Activated CD4-positive, alpha-beta T cell treated with anti-CD3 and anti-CD28 coated beads for 1 hour (primary cell): ENCODE data around the gene ZNF630.
"Not testable (repeated sequence)": the region's sequence is repeated elsewhere in the genome, so short reads cannot be mapped to it uniquely, and the experiment has no call there.

Experiments used
- DNase-seq: peaks from one replicate; pipeline ENCODE4 v3.0.0-alpha.2; 2020

ZNF630 gene

DNA sequence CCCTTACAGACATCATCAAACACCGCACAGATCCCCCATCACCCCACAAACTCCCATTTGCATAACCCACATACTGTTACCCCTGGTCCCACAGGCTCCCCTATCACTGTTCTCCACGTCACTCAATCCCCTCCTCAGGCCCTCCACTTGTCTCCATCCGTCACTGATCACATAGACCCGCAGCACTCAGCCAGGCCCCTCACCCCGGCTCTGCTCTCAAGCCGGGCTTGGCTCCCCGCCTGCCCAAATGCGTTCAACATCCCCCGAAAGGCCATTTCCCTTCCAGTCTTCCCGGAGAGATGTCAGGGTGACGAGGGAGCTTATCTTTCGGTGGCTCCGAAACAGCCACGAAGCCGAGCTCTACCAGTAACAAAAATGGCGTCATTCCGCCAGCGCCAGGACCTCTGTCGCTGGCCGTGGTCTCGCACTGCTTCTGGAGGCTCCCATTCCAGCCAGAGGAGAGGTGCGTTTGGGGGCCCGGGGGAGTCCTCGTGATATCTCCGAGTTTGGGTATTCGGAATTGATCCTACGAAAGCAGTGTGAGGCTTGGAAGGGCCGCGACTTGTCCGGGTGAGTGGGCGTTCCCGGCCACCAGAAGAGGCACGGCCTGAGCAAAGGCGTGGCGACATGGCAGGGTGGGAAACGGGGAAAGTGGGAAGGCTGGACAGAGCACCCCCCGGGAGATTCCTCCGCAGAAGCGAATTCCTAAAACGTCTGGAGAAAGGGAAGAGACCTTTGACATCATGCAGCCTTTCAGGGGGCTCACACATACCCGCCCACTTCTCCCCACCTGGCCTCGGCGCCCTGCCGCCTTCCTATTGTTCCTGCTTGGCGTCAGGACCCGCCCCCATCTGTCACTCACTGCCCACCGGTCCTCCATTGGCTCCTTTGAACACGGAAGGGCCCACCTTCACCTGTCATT lies at the start of gene ZNF630:
Gene ZNF630, minus strand, starts transcription at position 577 of the 922 bp plus-strand sequence. CDS start 4,754 bp downstream, outside the sequence.
- DNase-seq, result peak; percentile 23

DNA sequence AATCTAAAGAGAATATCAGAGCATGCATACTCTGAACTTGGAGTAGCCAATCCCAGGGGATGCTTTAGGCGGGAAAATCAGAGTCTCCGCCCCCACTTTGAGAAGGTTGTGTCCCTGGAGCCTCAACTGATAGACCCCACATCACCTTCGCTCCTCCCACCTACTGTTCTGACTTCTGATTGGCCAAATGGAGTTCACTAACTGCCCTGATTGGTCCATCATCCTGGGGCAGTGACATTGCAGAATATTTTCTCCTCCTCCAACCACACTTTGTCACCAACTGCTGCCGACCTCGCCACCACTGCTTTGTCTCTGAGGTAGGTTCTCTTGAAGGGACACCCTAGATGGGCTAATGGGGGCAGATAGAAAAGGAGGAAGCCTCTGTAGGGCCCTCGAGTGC lies 36.3 kb upstream of the ZNF630 start:
- no peak for DNase-seq

DNA sequence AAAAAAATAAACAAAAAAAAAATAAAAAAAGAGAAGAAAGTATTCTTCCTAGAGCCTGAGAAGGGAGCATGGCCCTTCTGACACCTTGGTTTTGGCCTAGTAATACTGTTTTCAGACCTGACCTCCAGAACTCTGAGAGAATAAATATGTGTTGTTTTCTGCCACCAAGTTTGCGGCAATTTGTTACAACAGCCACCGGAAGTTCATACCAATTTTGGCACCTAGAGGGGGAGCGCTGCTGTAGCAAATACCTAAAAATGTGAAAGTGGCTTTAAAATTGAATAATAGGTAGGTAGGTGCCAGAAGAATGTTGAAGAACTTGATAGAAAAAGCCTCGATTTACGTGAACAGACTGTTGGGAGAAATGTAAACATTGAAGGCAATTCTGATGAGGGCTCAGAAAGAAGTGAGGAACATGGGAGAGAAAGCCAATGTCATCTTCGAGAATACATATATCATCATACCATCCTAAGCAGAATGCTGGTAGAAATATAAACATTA lies 31.5 kb upstream of the ZNF630 start:
- DNase-seq, result no peak

DNA sequence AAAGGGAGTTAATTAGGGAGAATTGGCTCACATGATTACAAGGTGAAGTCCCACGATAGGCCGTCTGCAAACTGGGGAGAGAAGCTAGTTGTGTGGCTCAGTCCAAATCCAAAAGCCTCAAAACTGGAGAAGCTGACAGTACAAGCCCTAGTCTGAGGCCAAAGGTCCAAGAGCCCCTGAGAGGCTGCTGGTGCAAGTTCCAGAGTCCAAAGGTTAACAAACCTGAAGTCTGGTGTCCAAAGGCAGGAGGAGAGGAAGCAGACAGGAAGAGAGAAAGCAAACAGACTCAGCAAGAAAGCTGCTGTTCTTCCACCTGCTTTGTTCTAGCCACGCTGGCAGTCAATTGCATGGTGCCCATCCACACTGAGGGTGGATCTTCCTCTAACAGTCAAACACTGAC lies 30.0 kb upstream of the ZNF630 start:
- DNase-seq, result no peak

DNA sequence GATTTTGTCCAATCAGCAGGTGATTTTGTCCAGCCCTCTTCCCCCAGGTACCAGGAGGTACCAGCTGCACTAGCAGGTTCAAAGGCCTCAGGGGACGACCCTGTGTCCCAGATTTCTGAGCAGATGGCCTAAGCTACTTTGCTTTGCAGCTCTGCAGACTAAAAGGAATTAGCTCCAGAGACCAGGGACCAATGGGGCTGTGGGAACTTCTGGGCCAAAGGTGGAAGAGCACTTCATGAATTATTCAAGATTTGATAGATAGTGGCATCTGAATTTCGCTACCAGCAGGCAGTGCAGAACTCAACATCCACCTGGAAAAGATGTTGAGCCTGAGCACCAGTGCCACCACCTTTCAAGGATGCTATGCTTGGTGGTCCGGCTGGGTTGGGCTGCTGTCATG lies 21.1 kb upstream of the ZNF630 start:
- DNase-seq, result not testable (repeated sequence)

DNA sequence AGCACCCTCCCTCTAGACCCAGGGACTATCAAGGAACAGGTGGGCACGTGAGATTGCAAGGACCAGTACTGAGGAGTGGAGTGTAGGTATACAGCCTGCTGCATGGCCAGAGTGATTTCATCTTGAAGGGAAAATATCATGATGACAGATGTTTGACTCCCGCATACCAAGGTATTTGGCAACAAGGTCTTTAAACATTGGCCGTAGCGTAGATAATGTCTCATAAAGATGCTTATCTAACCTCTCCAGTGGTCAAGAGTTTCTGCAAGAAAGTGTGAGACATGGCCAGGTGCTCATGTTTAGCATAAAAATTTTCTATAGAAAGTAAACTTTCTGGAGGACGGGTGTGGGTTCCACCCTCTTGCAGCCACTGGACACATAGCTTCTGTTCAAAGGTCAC lies 18.7 kb upstream of the ZNF630 start:
- no peak for DNase-seq

DNA sequence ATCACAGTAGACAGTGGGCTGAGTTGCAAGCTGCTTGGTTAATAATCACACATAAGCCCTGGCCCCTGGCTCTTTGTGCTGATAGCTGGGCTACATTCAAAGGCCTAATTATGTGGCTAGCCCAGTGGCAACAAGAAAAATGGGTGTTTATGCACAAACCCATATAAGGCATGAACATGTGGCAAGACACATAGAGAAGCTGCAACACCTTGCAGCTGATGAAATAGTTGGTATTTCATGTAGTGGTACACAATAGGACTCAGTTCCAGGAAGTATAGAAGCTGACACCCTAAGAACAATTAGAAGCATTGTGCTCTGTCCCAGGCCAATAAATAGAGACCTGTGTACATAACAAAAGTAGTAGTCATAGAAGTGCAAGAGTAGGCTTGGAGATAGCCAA lies 14.6 kb upstream of the ZNF630 start:
- no peak for DNase-seq

DNA sequence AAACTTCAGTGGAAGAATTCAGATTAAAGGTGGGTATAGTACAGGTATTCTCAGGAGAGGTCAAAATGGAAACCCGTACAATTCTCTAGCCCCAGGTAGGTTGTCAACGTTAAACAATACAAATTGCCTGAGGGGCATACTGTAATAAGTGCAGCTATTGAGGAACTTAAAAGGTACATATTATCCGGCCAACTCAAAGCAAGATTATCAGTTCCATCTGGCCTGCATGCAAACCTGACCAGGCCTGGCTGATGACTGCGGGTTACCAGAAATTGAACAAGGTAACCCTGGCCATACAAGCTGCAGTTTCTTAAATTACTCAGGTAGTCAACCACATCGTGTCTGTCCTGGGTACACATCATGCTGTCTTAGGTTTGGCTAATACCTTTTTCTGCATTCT lies 12.3 kb upstream of the ZNF630 start:
- DNase-seq, result no peak

DNA sequence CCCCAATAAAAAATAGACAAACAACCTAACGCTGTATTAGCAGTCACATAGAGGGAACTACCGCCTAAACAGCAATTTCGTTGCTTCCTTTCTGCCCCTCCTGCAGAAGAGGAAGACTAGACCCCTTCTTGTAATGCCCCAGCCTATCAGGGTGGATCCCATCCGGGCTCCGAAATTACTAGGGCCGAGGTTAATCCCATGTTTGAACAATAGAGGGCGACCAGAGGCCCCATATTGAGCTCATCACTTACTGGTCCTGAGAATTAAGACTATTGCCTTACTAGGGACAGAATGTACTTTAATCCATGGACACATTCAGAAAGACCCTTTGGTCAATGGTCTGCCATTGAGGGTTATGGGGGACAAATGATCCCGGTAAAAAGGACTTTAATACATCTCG lies 11.8 kb upstream of the ZNF630 start:
- peak; percentile 13 for DNase-seq

DNA sequence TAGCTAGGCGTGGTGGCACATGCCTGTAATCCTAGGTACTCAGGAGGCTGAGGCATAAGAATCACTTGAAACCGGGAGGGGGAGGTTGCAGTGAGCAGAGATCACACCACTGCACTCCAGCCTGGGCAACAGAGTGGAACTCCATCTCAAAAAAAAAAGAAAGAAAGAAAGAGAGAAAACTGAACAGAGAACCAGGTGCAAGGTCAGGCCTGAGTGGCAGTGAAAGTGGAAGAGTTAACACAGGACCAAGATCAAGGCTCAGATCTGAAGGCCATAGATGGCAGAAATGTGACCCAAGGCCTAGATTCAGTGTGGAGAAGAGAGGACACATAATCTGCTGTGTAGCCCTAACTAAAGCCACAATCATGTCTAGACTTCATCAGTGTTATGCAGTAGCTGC lies 4.9 kb upstream of the ZNF630 start:
- no peak for DNase-seq

DNA sequence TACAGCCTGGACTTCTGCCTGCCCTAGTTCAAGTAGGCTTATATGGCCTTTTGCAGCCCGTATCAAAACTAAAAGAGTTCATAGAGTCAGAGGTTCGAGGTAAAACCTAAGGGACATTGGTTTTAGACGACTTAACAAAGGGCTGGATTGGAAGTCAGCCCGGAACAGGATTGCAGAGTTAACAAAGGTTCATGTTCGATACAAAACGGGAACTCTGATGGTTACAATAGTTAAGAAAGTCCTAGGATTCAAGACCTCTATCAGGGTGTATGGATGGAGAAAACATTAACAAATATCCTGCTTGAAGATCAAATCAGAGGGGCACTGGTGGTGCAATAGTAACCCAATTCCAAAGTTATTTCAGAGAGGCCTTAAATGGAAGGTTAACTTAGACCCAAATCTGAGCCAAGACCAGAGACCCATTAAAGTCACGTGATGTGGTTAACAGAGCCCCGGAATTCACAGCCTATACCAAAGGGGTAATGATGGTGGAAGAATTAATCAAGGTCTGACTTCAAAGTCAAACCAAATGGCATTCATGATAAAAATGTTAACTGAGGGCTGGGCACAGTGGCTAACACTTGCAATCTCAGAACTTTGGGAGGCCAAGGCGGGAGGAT lies 656 bp upstream of the ZNF630 start:
- no peak for DNase-seq

DNA sequence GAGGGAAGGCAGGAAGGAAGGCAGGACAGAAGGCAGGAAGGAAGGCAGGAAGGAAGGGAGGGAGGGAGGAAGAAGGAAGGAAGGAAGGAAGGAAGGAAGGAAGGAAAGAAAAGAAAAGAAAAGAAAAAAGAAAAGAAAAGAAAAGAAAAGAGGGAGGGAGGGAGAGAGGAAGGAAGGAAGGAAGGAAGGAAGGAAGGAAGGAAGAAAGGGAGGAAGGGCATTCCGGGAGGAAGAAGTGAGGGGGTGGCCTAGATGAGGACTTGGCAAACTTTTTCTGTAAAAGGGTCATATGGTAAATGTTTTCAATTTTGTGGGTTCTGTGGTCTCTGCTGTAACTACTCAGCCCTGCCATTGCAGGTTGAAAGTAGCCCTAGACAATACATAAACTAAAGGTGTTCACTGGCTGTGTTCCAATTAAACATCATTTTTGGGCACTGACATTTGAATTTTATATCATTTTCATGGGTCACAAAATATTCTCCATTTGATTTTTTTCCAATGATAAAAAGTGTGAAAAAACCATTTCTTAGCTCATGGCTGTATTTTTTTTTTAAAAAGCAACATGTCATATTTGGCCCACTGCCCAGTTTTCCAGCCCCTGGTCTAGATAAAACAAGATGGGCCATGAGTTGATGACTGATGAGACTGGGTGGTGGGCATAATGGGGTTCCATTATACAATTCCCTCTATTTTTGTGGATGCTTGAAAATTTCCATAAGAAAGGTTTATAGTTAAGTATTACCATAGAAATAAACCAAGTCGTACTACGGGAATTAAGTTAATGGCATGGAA lies 3.1 kb downstream of the ZNF630 start:
- DNase-seq, result no peak

DNA sequence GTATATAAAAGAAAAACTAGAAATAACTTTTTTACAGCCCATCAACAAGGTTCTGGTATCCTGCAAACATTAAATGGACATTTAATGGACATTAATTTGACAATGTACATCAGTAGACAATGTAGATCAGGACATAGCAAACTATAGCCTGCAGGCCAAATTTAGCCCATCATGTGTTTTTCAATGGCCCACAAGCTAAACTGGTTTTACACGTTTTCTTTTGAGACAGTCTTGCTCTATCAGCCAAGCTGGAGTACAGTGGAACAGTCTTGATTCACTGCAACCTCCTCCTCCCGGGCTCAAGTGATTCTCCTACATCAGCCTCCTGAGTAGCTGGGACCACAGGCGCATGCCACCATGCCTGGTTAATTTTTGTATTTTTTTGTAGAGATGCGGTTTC lies 7.2 kb downstream of the ZNF630 start:
- no peak for DNase-seq

DNA sequence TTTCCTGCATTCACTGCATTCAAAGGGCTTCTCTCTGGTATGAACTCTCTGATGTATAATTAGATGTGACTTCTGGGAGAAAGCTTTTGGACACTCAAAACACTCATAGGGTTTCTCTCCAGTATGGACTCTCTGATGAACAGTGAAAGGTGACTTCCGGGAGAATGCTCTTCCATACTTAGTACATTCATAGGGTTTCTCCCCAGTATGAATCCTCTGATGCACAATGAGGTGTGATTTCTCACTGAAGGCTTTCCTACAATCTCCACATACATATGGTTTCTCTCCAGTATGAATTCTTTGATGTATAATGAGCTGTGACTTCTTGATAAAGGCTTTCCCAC lies 12.2 kb downstream of the ZNF630 start:
- DNase-seq, result no peak

DNA sequence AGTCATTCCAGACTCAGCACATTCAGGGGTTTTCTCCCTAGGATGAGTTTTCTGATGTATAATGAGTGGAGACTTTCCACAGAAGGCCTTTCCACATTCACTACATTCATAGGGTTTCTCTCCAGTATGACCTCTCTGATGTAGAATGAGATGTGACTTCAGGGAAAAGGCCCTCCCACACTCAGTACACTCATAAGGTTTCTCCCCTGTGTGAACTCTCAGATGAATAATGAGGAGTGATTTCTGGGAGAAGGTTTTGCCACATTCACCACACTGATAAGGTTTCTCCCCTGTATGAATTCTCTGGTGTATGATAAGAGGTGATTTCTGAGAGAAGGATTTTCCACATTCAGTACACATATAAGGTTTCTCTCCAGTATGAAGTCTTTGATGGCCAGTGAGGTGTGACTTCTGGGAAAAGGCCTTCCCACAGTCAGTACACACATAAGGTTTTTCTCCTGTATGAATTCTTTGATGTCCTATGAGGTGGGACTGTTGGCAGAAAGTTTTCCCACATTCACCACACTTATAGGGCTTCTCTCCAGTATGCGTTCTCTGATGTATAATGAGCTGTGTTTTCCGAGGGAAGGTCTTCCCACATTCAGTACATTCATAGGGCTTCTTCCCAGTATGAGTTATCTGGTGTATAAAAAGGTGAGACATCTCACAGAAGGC lies 12.7 kb downstream of the ZNF630 start:
- no peak for DNase-seq

DNA sequence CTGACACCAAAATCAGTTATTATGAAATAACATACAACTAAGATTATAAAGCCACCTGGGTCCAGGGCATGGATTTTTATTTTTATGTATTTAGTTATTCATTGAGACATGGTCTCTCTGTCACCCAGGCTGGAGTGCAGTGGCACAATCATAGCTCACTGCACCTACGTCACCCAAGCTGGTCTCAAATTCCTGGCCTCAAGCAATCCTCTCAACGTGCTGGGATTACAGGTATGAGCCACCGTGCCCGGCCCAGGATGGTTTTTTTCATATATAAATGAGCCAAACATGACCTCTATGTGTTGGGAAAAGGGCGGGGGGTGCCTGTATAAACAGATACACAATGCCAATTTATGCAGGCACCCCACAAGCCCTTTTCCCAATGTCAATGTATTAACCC lies 24.6 kb downstream of the ZNF630 start:
- DNase-seq, result no peak

DNA sequence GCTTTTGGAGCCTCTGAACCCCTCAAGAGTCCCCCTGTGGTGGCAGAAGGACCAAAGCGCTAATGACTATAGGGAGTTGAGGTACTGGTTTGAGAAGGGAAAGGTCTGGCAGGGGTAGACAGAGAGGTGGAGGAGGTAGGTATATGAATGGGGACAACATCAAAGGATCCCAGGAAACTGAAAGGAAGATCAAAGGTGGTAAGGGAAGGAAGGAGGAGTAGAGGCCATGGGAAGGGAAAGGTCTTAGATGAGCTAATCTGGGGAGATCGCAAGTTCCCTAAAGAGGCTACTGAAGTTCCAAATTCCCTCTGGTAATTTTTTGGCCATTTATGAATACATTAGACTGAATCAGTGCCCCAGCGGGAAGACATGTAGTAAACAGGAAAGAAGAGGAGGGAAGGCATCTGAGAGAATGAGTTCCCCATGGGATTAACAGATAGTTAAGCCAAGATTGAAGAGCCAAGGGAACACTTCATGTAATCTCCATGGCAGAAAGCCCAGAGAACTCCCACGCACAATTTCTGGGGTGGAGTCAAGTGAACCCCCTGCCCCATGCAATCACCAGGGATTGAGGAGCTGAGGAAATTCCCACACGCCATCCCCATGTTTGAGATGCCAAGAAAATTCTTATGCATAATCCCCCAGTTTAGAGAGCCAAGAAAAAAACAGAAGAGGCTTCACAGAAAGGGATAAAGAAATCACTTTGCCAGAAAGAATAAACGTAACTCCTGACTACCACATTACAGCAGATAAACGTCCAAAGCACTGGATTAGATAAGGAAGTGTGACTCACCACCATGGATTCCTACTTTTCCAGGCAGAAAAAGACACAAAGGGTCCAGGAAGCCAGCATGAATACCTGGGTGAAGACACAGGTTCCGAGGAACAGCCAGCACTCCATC lies 25.8 kb downstream of the ZNF630 start:
- DNase-seq, result no peak

DNA sequence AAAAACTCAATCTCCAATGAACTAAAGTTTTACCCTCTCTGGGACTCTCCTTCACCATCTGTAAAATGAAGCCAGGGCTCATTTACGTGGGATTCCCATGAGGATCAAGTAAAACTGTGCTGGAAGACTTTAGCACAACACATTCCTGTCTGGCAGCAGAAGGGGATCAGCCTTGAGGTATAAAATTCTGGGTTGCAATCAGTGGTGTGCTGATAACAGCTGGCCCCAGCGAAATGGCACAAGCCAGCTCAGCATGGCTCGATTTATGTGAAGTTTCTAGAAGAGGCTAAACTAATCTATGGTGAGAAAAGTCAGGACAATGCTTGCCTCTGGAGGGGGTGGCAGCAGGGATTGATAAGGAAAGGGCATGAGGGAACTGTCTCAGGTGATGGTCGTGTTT lies 28.4 kb downstream of the ZNF630 start:
- no peak for DNase-seq

DNA sequence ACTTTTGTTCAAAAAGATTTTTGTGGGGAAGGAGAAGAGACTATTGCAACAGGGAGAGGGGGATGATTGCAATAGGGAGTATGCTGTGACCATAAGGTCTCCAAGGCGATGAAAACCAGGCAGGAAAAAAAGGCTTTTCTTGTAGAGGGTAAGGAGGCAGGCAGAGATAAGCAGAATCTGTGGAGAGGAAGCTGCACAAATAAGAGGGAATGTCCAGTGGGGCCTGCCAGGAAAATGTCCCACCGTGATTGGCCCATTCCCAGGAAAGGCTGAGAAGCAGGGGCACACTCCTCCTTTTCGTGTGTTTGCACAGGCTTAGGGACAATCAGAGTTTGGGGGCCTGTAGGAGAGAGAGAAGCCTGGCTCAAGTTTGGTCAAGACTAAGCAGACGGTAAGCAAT lies 35.5 kb downstream of the ZNF630 start:
- DNase-seq, result no peak

DNA sequence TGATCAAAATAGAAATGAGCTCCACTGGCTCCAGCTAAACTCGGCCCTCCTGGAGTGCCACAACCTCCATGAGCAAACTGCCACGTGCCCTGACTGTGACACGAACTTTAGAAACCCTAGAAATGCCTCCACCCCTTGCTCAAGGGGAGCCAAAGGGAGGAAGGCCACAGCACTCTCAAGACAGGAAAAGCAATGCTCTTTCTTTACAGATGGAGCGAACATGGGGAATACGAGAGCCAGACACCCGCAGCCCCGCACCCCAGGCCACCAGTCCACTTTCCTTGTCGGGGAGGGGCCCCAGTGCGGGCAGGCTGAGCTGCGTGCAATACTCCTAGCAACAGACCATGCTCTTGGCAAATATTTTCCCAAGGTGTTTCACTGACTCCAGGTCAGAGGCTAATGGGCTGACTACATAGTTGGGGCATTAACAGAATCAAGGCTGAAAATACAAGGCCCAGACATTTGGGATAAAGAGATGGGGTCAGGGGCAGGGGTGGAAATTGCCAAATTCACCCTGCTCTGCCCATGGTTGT lies 40.7 kb downstream of the ZNF630 start:
- DNase-seq, result not testable (repeated sequence)

DNA sequence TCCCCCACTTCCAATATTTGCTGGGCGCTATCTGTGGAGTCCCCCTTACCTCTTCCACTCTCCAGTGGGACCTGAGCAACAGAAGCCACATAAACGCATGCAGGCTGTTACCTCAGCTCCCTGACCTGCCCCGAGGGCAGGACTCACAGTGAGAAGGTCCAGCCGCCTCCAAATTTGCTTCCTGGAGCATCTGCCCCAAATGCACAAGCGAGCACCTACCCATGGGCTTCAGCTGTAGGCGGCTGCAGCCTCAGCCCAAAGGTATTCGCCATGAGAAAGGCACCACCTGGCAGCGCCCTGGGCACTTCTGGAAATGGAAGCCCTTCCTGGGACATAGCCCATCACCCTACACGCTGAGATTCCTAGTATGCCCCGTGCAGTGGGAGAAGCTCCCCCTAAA lies 41.2 kb downstream of the ZNF630 start:
- DNase-seq, result no peak

DNA sequence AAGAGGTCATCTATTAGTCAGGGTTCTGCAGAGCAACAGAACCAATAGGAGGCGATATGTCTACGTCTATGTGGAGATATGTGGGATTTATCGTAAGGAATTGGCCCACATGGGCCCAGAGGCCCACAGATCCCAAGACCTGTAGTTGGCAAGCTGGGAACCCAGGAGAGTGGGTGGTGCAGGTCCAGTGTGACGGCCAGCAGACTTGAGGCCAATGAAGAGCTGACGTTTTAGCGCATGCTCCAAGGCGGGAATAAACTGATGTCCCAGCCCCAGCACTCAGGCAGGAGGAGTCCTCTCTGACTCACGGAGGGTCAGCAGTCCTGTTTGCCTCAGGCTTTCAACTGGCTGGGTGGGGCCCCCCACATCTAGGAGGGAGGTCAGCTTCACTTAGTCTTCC lies 43.3 kb downstream of the ZNF630 start:
- no peak for DNase-seq
